Measurements from ENCODE around the gene GPC6. TPM values are rescaled to one million over a fixed set of nuclear protein-coding genes. Genes with fewer than 3 reads are reported as not detected.

Gene GPC6
- total RNA-seq, 1 experiment from 2014 or later: 63.7 TPM

- H3K36me3 ChIP-seq (replicated peaks; ENCODE audit: control insufficient read depth, insufficient read depth, low read length): no peaks in the 10 kb centered on the region
- no peaks in the 10 kb centered on the region for H3K27me3 ChIP-seq (ENCODE audit: control insufficient read depth, insufficient read depth, low read length)
- DNase-seq: no peak
- H3K4me3 ChIP-seq (ENCODE audit: insufficient read depth, low read depth, low read length): no peak overlapping the region
Observed at GRCh38 chr13:93729383-93729782, 502.8 kb downstream of the GPC6 start.

GRCh38 chr13:93730780-93731179, 504.2 kb downstream of the GPC6 start:
- Histone ChIP-seq H3K4me3 (ENCODE audit: insufficient read depth, low read depth, low read length) (no peak overlapping the region), H3K27me3 (ENCODE audit: control insufficient read depth, insufficient read depth, low read length) (no peaks in the 10 kb centered on the region), H3K36me3 (replicated peaks; ENCODE audit: control insufficient read depth, insufficient read depth, low read length) (no peaks in the 10 kb centered on the region)
- DNase-seq: no peak

- Histone ChIP-seq H3K27me3 (ENCODE audit: control insufficient read depth, insufficient read depth, low read length) (no peaks in the 10 kb centered on the region), H3K4me3 (ENCODE audit: insufficient read depth, low read depth, low read length) (no peak overlapping the region), H3K36me3 (replicated peaks; ENCODE audit: control insufficient read depth, insufficient read depth, low read length) (no peaks in the 10 kb centered on the region)
- no peak for DNase-seq
Observed at GRCh38 chr13:93732186-93732585, 505.6 kb downstream of the GPC6 start.

- no peak overlapping the region for H3K4me3 ChIP-seq (ENCODE audit: insufficient read depth, low read depth, low read length)
- DNase-seq: no peak
Observed at GRCh38 chr13:93736081-93736480, 509.5 kb downstream of the GPC6 start.

GRCh38 chr13:93736909-93737308, 510.3 kb downstream of the GPC6 start:
- no peak for DNase-seq
- no peak overlapping the region for H3K4me3 ChIP-seq (ENCODE audit: insufficient read depth, low read depth, low read length)
- H3K27me3 ChIP-seq (ENCODE audit: control insufficient read depth, insufficient read depth, low read length): no peaks in the 10 kb centered on the region
- H3K36me3 ChIP-seq (replicated peaks; ENCODE audit: control insufficient read depth, insufficient read depth, low read length): no peaks in the 10 kb centered on the region

More at GRCh38 chr13:93736081-93736480, 509.5 kb downstream of the GPC6 start:
- Histone ChIP-seq H3K27me3 (ENCODE audit: control insufficient read depth, insufficient read depth, low read length) (no peaks in the 10 kb centered on the region), H3K36me3 (replicated peaks; ENCODE audit: control insufficient read depth, insufficient read depth, low read length) (no peaks in the 10 kb centered on the region)

- DNase-seq: no peak
- H3K36me3 ChIP-seq (replicated peaks; ENCODE audit: control insufficient read depth, insufficient read depth, low read length): no peaks in the 10 kb centered on the region
- H3K4me3 ChIP-seq (ENCODE audit: insufficient read depth, low read depth, low read length): no peak overlapping the region
- no peaks in the 10 kb centered on the region for H3K27me3 ChIP-seq (ENCODE audit: control insufficient read depth, insufficient read depth, low read length)
Observed at GRCh38 chr13:93740334-93740733, 513.7 kb downstream of the GPC6 start.

- Histone ChIP-seq H3K4me3 (ENCODE audit: insufficient read depth, low read depth, low read length) (no peak overlapping the region), H3K27me3 (ENCODE audit: control insufficient read depth, insufficient read depth, low read length) (no peaks in the 10 kb centered on the region), H3K36me3 (replicated peaks; ENCODE audit: control insufficient read depth, insufficient read depth, low read length) (no peaks in the 10 kb centered on the region)
- DNase-seq: no peak
Observed at GRCh38 chr13:93744033-93744432, 517.4 kb downstream of the GPC6 start.

- no peak overlapping the region for H3K4me3 ChIP-seq (ENCODE audit: insufficient read depth, low read depth, low read length)
- H3K36me3 ChIP-seq (replicated peaks; ENCODE audit: control insufficient read depth, insufficient read depth, low read length): no peaks in the 10 kb centered on the region
- no peaks in the 10 kb centered on the region for H3K27me3 ChIP-seq (ENCODE audit: control insufficient read depth, insufficient read depth, low read length)
- peak; percentile 5 for DNase-seq
Observed at GRCh38 chr13:93744886-93745285, 518.3 kb downstream of the GPC6 start.

- no peak overlapping the region for H3K4me3 ChIP-seq (ENCODE audit: insufficient read depth, low read depth, low read length)
- no peaks in the 10 kb centered on the region for H3K27me3 ChIP-seq (ENCODE audit: control insufficient read depth, insufficient read depth, low read length)
- DNase-seq: no peak
- no peaks in the 10 kb centered on the region for H3K36me3 ChIP-seq (replicated peaks; ENCODE audit: control insufficient read depth, insufficient read depth, low read length)
Observed at GRCh38 chr13:93745884-93746283, 519.3 kb downstream of the GPC6 start.

GRCh38 chr13:93746589-93746988, 520.0 kb downstream of the GPC6 start:
- H3K27me3 ChIP-seq (ENCODE audit: control insufficient read depth, insufficient read depth, low read length): no peaks in the 10 kb centered on the region
- H3K36me3 ChIP-seq (replicated peaks; ENCODE audit: control insufficient read depth, insufficient read depth, low read length): no peaks in the 10 kb centered on the region
- H3K4me3 ChIP-seq (ENCODE audit: insufficient read depth, low read depth, low read length): no peak overlapping the region
- no peak for DNase-seq

GRCh38 chr13:93750676-93751075, 524.1 kb downstream of the GPC6 start:
- no peak for DNase-seq
- no peak overlapping the region for H3K4me3 ChIP-seq (ENCODE audit: insufficient read depth, low read depth, low read length)
- H3K36me3 ChIP-seq (replicated peaks; ENCODE audit: control insufficient read depth, insufficient read depth, low read length): no peaks in the 10 kb centered on the region
- no peaks in the 10 kb centered on the region for H3K27me3 ChIP-seq (ENCODE audit: control insufficient read depth, insufficient read depth, low read length)

GRCh38 chr13:93751117-93751516, 524.5 kb downstream of the GPC6 start:
- no peak for DNase-seq
- no peaks in the 10 kb centered on the region for H3K36me3 ChIP-seq (replicated peaks; ENCODE audit: control insufficient read depth, insufficient read depth, low read length)
- H3K27me3 ChIP-seq (ENCODE audit: control insufficient read depth, insufficient read depth, low read length): no peaks in the 10 kb centered on the region
- no peak overlapping the region for H3K4me3 ChIP-seq (ENCODE audit: insufficient read depth, low read depth, low read length)

GRCh38 chr13:93752541-93752940, 525.9 kb downstream of the GPC6 start:
- DNase-seq: no peak
- no peaks in the 10 kb centered on the region for H3K27me3 ChIP-seq (ENCODE audit: control insufficient read depth, insufficient read depth, low read length)
- no peak overlapping the region for H3K4me3 ChIP-seq (ENCODE audit: insufficient read depth, low read depth, low read length)
- no peaks in the 10 kb centered on the region for H3K36me3 ChIP-seq (replicated peaks; ENCODE audit: control insufficient read depth, insufficient read depth, low read length)

- H3K27me3 ChIP-seq (ENCODE audit: control insufficient read depth, insufficient read depth, low read length): no peaks in the 10 kb centered on the region
- no peaks in the 10 kb centered on the region for H3K36me3 ChIP-seq (replicated peaks; ENCODE audit: control insufficient read depth, insufficient read depth, low read length)
- DNase-seq: no peak
- no peak overlapping the region for H3K4me3 ChIP-seq (ENCODE audit: insufficient read depth, low read depth, low read length)
Observed at GRCh38 chr13:93753639-93754038, 527.0 kb downstream of the GPC6 start.

- Histone ChIP-seq H3K36me3 (replicated peaks; ENCODE audit: control insufficient read depth, insufficient read depth, low read length) (no peaks in the 10 kb centered on the region), H3K27me3 (ENCODE audit: control insufficient read depth, insufficient read depth, low read length) (no peaks in the 10 kb centered on the region), H3K4me3 (ENCODE audit: insufficient read depth, low read depth, low read length) (no peak overlapping the region)
- DNase-seq: no peak
Observed at GRCh38 chr13:93755341-93755740, 528.7 kb downstream of the GPC6 start.

- Histone ChIP-seq H3K36me3 (replicated peaks; ENCODE audit: control insufficient read depth, insufficient read depth, low read length) (no peaks in the 10 kb centered on the region), H3K4me3 (ENCODE audit: insufficient read depth, low read depth, low read length) (no peak overlapping the region)
- no peak for DNase-seq
Observed at GRCh38 chr13:93758575-93758974, 532.0 kb downstream of the GPC6 start.

More at GRCh38 chr13:93758575-93758974, 532.0 kb downstream of the GPC6 start:
- no peaks in the 10 kb centered on the region for H3K27me3 ChIP-seq (ENCODE audit: control insufficient read depth, insufficient read depth, low read length)
